Body of pancreas (tissue), 4 donors: Measurements from ENCODE around the gene CD22.

Experiments
- POLR2A ChIP-seq, 3 donors: fragments of 450-650 bp; IDR thresholded peaks; one replicate each; pipeline ENCODE4 v1.6.1; 2016; ENCODE audit warnings: antibody characterized with exemption in 3 of 3, mild to moderate bottlenecking in 2 of 3
- TF ChIP-seq, protein P1 (sequence below), 7 experiments: fragments of 450-650 bp in 4 of 7; fragments of 200-600 bp in 3 of 7; sonication (generic) in 3 of 7; IDR thresholded peaks; one replicate each; pipeline ENCODE4 v1.5.1; 2016 to 2019; ENCODE audit warnings: antibody characterized with exemption in 7 of 7

DNA sequence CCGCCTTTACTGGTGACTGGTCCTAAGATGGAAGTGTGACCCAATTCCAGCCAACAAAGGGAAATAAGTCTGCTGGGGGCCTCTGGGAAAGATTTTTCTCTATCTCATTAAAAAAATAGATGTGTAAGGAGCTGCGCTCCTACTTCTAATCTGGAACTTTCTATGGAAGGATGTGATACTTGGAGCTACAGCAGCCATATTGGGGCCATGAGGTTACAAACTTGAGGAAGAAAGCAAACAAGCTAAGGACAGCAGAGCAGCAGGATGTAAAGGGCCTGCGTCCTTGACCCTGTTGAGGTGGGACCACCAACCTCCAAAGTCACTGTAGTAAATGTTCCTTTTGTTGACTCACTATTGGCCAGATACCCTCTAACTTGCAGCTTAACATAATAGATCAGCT is 49.4 kb downstream of the CD22 start:
- TF ChIP-seq, protein P1, sequence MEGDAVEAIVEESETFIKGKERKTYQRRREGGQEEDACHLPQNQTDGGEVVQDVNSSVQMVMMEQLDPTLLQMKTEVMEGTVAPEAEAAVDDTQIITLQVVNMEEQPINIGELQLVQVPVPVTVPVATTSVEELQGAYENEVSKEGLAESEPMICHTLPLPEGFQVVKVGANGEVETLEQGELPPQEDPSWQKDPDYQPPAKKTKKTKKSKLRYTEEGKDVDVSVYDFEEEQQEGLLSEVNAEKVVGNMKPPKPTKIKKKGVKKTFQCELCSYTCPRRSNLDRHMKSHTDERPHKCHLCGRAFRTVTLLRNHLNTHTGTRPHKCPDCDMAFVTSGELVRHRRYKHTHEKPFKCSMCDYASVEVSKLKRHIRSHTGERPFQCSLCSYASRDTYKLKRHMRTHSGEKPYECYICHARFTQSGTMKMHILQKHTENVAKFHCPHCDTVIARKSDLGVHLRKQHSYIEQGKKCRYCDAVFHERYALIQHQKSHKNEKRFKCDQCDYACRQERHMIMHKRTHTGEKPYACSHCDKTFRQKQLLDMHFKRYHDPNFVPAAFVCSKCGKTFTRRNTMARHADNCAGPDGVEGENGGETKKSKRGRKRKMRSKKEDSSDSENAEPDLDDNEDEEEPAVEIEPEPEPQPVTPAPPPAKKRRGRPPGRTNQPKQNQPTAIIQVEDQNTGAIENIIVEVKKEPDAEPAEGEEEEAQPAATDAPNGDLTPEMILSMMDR (IDR thresholded peaks at IDR 0.05) = no peak
- TF ChIP-seq POLR2A (IDR thresholded peaks at IDR 0.05) = no peak
